ENCODE results near the gene CYLD. TPM values are rescaled to one million over a fixed set of nuclear protein-coding genes. Genes with fewer than 3 reads are reported as not detected.

CYLD gene
- total RNA-seq, 1 donor from 2014 or later, result 33.2 TPM

- Histone ChIP-seq H3K9me3 (no peaks in the 10 kb centered on the region), H3K27me3 (no peaks in the 10 kb centered on the region)
- intact Hi-C loops (cut with DNase I), result no loop called here
Observed at GRCh38 chr16:50814541-50814940, 72.7 kb downstream of the CYLD start.

GRCh38 chr16:50815382-50815781 is 73.5 kb downstream of the CYLD start:
- H3K4me3 ChIP-seq, result no peak overlapping the region
- H3K9me3 ChIP-seq, result no peaks in the 10 kb centered on the region
- intact Hi-C loops (cut with DNase I), result no loop called here
- no peaks in the 10 kb centered on the region for H3K36me3 ChIP-seq
- no peak overlapping the region for H3K27ac ChIP-seq
- H3K27me3 ChIP-seq, result no peaks in the 10 kb centered on the region
- DNase-seq (ENCODE audit: low spot score in 2 of 2), result peak in 1 of 2 donors; percentile 45
- H3K4me1 ChIP-seq, result no peaks in the 10 kb centered on the region
- TF ChIP-seq CTCF (IDR thresholded peaks at IDR 0.05), result no peak

More at GRCh38 chr16:50814541-50814940, 72.7 kb downstream of the CYLD start:
- no peak for TF ChIP-seq CTCF (IDR thresholded peaks at IDR 0.05)
- H3K36me3 ChIP-seq, result no peaks in the 10 kb centered on the region
- H3K27ac ChIP-seq, result no peak overlapping the region
- H3K4me1 ChIP-seq, result no peaks in the 10 kb centered on the region
- peak in 1 of 2 donors; percentile 38 for DNase-seq (ENCODE audit: low spot score in 2 of 2)
- no peak overlapping the region for H3K4me3 ChIP-seq

- no peak overlapping the region for H3K27ac ChIP-seq
- H3K4me1 ChIP-seq, result no peaks in the 10 kb centered on the region
- intact Hi-C loops (cut with DNase I), result no loop called here
- H3K4me3 ChIP-seq, result no peak overlapping the region
- DNase-seq (ENCODE audit: low spot score in 2 of 2), result peak in 1 of 2 donors; percentile 40
- H3K9me3 ChIP-seq, result no peaks in the 10 kb centered on the region
- no peaks in the 10 kb centered on the region for H3K36me3 ChIP-seq
- H3K27me3 ChIP-seq, result no peaks in the 10 kb centered on the region
- no peak for TF ChIP-seq CTCF (IDR thresholded peaks at IDR 0.05)
Observed at GRCh38 chr16:50816901-50817555, 75.1 kb downstream of the CYLD start.

GRCh38 chr16:50818380-50818779 is 76.5 kb downstream of the CYLD start:
- Histone ChIP-seq H3K4me1 (no peaks in the 10 kb centered on the region), H3K36me3 (no peaks in the 10 kb centered on the region), H3K4me3 (no peak overlapping the region), H3K27ac (no peak overlapping the region), H3K27me3 (no peaks in the 10 kb centered on the region), H3K9me3 (no peaks in the 10 kb centered on the region)
- TF ChIP-seq CTCF (IDR thresholded peaks at IDR 0.05), result no peak
- intact Hi-C loops (cut with DNase I), result no loop called here
- peak in 1 of 2 donors; percentile 51 for DNase-seq (ENCODE audit: low spot score in 2 of 2)

GRCh38 chr16:50819706-50820105 is 77.8 kb downstream of the CYLD start:
- H3K27me3 ChIP-seq, result no peaks in the 10 kb centered on the region
- intact Hi-C loops (cut with DNase I), result no loop called here
- no peaks in the 10 kb centered on the region for H3K36me3 ChIP-seq
- no peaks in the 10 kb centered on the region for H3K9me3 ChIP-seq
- peak in 1 of 2 donors; percentile 34 for DNase-seq (ENCODE audit: low spot score in 2 of 2)
- TF ChIP-seq CTCF (IDR thresholded peaks at IDR 0.05), result no peak
- no peaks in the 10 kb centered on the region for H3K4me1 ChIP-seq
- no peak overlapping the region for H3K4me3 ChIP-seq
- no peak overlapping the region for H3K27ac ChIP-seq

Data from ascending aorta (tissue), 2 donors.